Measurements from ENCODE around the gene MARS1.
"Not testable (repeated sequence)": the region's sequence is repeated elsewhere in the genome, so short reads cannot be mapped to it uniquely, and the experiment has no call there.

The MARS1 gene

GRCh38 chr12:57515934-57516541 is 28.2 kb downstream of the MARS1 start:
- H3K4me3 ChIP-seq (ENCODE audit: control insufficient read depth, low read depth, low read length) = no peak overlapping the region
- no peak for DNase-seq (ENCODE audit: low read depth)
- TF ChIP-seq CTCF (IDR thresholded peaks at IDR 0.05; ENCODE audit: control insufficient read depth, insufficient read depth, low read depth, low read length, missing control alignments) = no peak

- no peak for DNase-seq (ENCODE audit: low read depth)
- no peak for TF ChIP-seq CTCF (IDR thresholded peaks at IDR 0.05; ENCODE audit: control insufficient read depth, insufficient read depth, low read depth, low read length, missing control alignments)
- H3K4me3 ChIP-seq (ENCODE audit: control insufficient read depth, low read depth, low read length) = no peak overlapping the region
Observed at GRCh38 chr12:57516617-57517153, 28.8 kb downstream of the MARS1 start.

- DNase-seq (ENCODE audit: low read depth) = no peak
- no peak overlapping the region for H3K4me3 ChIP-seq (ENCODE audit: control insufficient read depth, low read depth, low read length)
- no peak for TF ChIP-seq CTCF (IDR thresholded peaks at IDR 0.05; ENCODE audit: control insufficient read depth, insufficient read depth, low read depth, low read length, missing control alignments)
Observed at GRCh38 chr12:57517187-57517586, 29.3 kb downstream of the MARS1 start.

- peak overlapping the region; percentile 97 for H3K4me3 ChIP-seq (ENCODE audit: control insufficient read depth, low read depth, low read length)
- not testable (repeated sequence) for DNase-seq (ENCODE audit: low read depth)
Observed at GRCh38 chr12:57517718-57518117, 29.9 kb downstream of the MARS1 start.

GRCh38 chr12:57518176-57518919 is 30.5 kb downstream of the MARS1 start:
- no peak for TF ChIP-seq CTCF (IDR thresholded peaks at IDR 0.05; ENCODE audit: control insufficient read depth, insufficient read depth, low read depth, low read length, missing control alignments)
- peak overlapping the region; percentile 97 for H3K4me3 ChIP-seq (ENCODE audit: control insufficient read depth, low read depth, low read length)
- DNase-seq (ENCODE audit: low read depth) = no peak

GRCh38 chr12:57518920-57519795 is 31.3 kb downstream of the MARS1 start:
- TF ChIP-seq CTCF (IDR thresholded peaks at IDR 0.05; ENCODE audit: control insufficient read depth, insufficient read depth, low read depth, low read length, missing control alignments) = no peak
- DNase-seq (ENCODE audit: low read depth) = no peak

GRCh38 chr12:57519796-57520052 is 31.9 kb downstream of the MARS1 start:
- no peak for TF ChIP-seq CTCF (IDR thresholded peaks at IDR 0.05; ENCODE audit: control insufficient read depth, insufficient read depth, low read depth, low read length, missing control alignments)
- H3K4me3 ChIP-seq (ENCODE audit: control insufficient read depth, low read depth, low read length) = peak overlapping the region; percentile 97
- no peak for DNase-seq (ENCODE audit: low read depth)

More at GRCh38 chr12:57518920-57519795, 31.3 kb downstream of the MARS1 start:
- peak overlapping the region; percentile 97 for H3K4me3 ChIP-seq (ENCODE audit: control insufficient read depth, low read depth, low read length)

All from AG09309 (cell line).